Measurements from ENCODE around the gene MOB2.

Gene MOB2

DNA sequence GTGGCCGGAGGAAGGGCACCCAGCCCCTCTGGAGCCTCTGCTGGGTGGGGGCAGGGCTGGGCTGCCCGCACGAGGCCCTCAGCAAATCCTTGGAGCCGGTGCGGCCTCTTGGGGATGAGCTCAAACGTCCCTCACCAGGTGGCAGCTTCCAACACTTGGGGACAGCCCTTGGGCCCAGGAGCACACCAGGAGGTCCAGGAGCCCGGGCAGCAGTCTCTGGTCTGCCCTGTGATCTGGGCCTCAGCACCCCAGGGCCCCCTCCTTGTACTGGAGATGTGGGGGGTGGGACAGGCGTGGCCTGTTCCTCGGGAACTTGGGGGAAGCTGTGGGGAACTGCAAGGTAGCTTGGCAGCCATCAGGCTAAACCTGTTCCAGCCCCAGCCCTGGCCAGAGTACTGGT is 40.0 kb downstream of the MOB2 start:
- DNase-seq: no peak
- H3K36me3 ChIP-seq: no peaks in the 10 kb centered on the region
- H3K27me3 ChIP-seq: no peaks in the 10 kb centered on the region
- no peak overlapping the region for H3K4me3 ChIP-seq (ENCODE audit: low read depth, low read length)
- H3K4me1 ChIP-seq: no peaks in the 10 kb centered on the region
- H3K9me3 ChIP-seq: no peaks in the 10 kb centered on the region
- TF ChIP-seq, protein P1, sequence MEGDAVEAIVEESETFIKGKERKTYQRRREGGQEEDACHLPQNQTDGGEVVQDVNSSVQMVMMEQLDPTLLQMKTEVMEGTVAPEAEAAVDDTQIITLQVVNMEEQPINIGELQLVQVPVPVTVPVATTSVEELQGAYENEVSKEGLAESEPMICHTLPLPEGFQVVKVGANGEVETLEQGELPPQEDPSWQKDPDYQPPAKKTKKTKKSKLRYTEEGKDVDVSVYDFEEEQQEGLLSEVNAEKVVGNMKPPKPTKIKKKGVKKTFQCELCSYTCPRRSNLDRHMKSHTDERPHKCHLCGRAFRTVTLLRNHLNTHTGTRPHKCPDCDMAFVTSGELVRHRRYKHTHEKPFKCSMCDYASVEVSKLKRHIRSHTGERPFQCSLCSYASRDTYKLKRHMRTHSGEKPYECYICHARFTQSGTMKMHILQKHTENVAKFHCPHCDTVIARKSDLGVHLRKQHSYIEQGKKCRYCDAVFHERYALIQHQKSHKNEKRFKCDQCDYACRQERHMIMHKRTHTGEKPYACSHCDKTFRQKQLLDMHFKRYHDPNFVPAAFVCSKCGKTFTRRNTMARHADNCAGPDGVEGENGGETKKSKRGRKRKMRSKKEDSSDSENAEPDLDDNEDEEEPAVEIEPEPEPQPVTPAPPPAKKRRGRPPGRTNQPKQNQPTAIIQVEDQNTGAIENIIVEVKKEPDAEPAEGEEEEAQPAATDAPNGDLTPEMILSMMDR (IDR thresholded peaks at IDR 0.05; ENCODE audit: low read depth, low read length): no peak

DNA sequence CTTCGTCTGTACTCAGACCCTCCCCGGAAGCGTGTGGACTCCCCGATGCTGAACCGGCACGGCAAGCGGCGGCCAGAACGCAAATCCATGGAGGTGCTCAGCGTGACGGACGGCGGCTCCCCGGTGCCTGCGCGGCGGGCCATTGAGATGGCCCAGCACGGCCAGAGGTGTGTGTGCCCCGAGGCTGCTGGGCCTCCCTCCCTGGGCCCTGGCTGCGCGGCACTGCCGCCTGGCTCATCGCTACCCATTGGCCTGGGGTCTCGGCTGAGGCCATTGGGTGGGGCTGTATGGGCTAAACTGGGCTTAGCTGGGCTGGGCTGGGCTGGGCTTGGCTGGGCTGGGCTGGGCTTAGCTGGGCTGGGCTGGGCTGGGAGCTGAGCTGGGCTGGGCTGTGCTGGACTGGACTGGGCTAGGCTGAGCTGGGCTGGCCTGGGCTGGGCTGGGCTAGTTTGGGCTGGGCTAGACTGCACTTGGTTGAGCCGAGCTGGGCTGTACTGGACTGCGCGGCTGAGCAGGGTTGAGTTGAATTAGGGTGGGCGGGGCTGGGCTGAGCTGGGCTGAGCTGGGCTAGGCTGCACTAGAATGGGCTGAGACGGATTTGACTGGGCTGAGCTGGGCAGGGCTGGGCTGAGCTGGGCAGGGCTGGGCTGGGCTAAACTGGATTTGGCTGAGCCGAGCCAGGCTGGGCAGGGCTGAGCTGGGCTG is 40.7 kb downstream of the MOB2 start:
- Histone ChIP-seq H3K9me3 (no peaks in the 10 kb centered on the region), H3K4me3 (ENCODE audit: low read depth, low read length) (no peak overlapping the region), H3K36me3 (no peaks in the 10 kb centered on the region), H3K4me1 (no peaks in the 10 kb centered on the region), H3K27me3 (no peaks in the 10 kb centered on the region)
- no peak for DNase-seq
- TF ChIP-seq, protein P1 (IDR thresholded peaks at IDR 0.05; ENCODE audit: low read depth, low read length): no peak

DNA sequence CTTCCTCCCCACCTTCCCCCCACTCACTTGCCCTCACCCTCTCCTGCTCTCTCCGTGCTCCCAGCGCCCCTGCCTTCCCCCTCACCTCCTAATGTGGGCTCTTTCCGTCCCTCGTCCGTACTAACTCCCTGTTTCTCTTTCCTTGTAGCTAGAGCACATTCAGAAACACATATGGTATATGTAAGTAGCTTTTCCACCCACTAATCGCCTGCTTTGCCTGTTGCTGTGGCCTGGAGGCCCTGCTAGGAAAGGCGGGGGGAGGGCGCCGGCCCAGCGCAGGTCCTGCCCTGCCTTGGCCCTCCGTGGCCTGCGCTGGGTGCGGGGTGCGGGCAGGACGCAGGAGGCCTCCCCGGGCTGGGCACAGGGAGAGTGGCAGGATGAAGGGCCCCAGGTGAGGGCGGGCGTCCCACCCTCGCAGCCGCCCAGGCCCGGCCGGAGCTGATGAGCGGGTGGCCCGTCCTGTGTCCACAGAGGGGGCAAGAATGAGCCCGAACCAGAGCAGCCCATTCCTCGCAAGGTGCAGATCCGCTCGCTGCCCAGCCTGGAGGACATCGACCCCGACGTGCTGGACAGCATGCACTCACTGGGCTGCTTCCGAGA is 41.7 kb downstream of the MOB2 start:
- Histone ChIP-seq H3K9me3 (no peaks in the 10 kb centered on the region), H3K4me1 (no peaks in the 10 kb centered on the region), H3K4me3 (ENCODE audit: low read depth, low read length) (no peak overlapping the region), H3K27me3 (no peaks in the 10 kb centered on the region), H3K36me3 (no peaks in the 10 kb centered on the region)
- TF ChIP-seq, protein P1 (IDR thresholded peaks at IDR 0.05; ENCODE audit: low read depth, low read length): no peak
- DNase-seq: no peak

DNA sequence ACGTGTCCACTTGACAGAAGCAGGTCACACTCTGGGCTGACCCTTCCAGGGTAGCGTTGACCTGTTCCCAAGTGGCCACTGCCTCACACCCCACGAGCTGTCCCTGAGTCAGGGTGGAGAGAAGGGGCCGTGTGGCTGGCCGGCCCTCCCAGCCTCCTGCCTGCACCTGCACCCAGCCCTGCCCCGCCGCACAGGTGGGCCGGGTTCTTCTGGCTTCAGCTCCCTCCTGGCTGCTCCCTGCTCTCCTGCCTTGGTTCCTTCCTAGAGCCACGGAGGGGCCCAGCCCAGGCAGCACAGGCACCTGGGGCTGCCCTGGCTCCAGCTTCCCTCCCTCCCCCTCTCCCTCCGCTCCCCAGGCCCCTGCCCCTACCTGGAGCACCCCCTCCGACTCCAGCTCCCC is 42.3 kb downstream of the MOB2 start:
- Histone ChIP-seq H3K9me3 (no peaks in the 10 kb centered on the region), H3K4me3 (ENCODE audit: low read depth, low read length) (no peak overlapping the region), H3K36me3 (no peaks in the 10 kb centered on the region), H3K4me1 (no peaks in the 10 kb centered on the region), H3K27me3 (no peaks in the 10 kb centered on the region)
- DNase-seq: no peak
- TF ChIP-seq, protein P1 (IDR thresholded peaks at IDR 0.05; ENCODE audit: low read depth, low read length): no peak

DNA sequence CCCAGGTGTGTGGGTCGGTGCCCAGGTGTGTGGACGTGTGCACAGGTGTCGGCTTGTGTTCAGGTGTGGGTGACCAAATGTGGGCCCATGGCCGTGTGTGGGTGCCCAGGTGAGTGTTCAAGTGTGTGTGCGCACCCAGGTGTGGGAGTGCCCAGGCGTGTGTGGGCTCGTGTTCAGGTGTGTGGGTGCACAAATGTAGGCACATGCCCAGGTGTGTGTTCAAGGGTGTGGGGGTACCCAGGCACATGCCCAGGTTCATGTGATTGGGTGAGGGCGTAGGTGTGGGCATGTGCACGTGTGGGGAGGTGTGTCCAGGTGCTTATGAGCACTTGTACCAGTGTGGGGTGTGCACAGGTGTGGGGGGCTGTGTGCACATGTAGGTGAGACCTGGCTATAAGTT is 42.8 kb downstream of the MOB2 start:
- H3K4me3 ChIP-seq (ENCODE audit: low read depth, low read length): no peak overlapping the region
- no peaks in the 10 kb centered on the region for H3K27me3 ChIP-seq
- H3K36me3 ChIP-seq: no peaks in the 10 kb centered on the region
- peaks cover 2% of the 10 kb centered on the region for H3K4me1 ChIP-seq
- TF ChIP-seq, protein P1 (IDR thresholded peaks at IDR 0.05; ENCODE audit: low read depth, low read length): no peak
- no peak for DNase-seq
- no peaks in the 10 kb centered on the region for H3K9me3 ChIP-seq

DNA sequence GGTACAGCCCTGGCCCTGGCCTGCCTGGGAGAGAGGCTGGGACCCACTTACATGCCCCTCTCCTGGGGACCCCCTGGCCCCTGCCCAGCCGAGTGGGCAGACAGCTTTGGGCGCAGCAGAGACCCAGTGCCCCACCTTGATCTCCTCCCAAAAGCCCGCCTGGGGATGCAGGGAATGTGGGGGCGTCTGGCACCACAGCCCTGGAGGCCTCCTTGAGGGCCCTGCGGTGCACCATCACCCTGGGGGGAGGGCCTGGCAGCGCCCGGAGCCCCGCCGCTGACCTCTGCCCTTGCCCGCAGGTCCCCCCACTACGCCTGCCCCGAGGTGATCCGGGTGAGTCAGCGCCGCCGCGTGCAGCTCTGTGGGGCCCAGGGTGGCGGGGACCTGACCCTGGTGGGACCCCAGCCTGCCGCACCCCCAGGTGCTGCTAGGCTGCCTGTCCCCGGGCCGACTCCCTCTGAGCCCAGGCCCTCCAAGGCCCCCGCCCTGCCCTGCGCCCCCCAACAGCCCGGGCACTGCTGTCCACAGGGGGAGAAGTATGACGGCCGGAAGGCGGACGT is 43.7 kb downstream of the MOB2 start:
- Histone ChIP-seq H3K4me1 (peaks cover 9% of the 10 kb centered on the region), H3K36me3 (no peaks in the 10 kb centered on the region), H3K27me3 (no peaks in the 10 kb centered on the region), H3K9me3 (no peaks in the 10 kb centered on the region), H3K4me3 (ENCODE audit: low read depth, low read length) (no peak overlapping the region)
- no peak for DNase-seq
- TF ChIP-seq, protein P1 (IDR thresholded peaks at IDR 0.05; ENCODE audit: low read depth, low read length): no peak

All from BE2C (cell line).